Measurements from ENCODE around the gene ADORA2B. TPM values are rescaled to one million over a fixed set of nuclear protein-coding genes. Genes with fewer than 3 reads are reported as not detected.

ADORA2B gene
- polyA plus RNA-seq, 1 of the 3 experiments (the other 2 are of a cell fraction): 12.6 TPM

GRCh38 chr17:15999141-15999973, 54.4 kb downstream of the ADORA2B start, which contains the start of the genes TTC19 and ZSWIM7:
Gene TTC19, plus strand, starts transcription at chr17:15999824. Its CDS starts 25 bp downstream, at chr17:15999849.
Gene ZSWIM7, minus strand, starts transcription at chr17:15999704. Its CDS starts 110 bp downstream, at chr17:15999594.
- peaks cover 57% of the 10 kb centered on the region for H3K79me2 ChIP-seq (ENCODE audit: insufficient read depth)
- POLR2A ChIA-PET: interaction anchor here (0.6 to 1.4 kb wide), 6 partner anchors 10 to 216 kb away, joined by 3 to 4 read pairs (median 3); partner anchors contain the start of genes ADORA2B and NCOR1
- no peak for TF ChIP-seq EZH2phosphoT487 (IDR thresholded peaks at IDR 0.05; ENCODE audit: borderline replicate concordance, low read depth)
- no peak for TF ChIP-seq FOXM1 (IDR thresholded peaks at IDR 0.05; ENCODE audit: low read depth)
- no peak for TF ChIP-seq CHD2 (IDR thresholded peaks at IDR 0.05; ENCODE audit: low read length, partially characterized antibody)
- TF ChIP-seq SIN3A (IDR thresholded peaks at IDR 0.05; ENCODE audit: borderline replicate concordance, low read depth, low read length): peak; percentile 70; the same call in 1 of the 2 replicates
- TF ChIP-seq TEAD4 (IDR thresholded peaks at IDR 0.05; ENCODE audit: borderline replicate concordance, insufficient read depth): no peak
- peak; percentile 89 for TF ChIP-seq POLR2AphosphoS5 (IDR thresholded peaks at IDR 0.05; ENCODE audit: low read depth, low read length)
- no peak for TF ChIP-seq EP300 (IDR thresholded peaks at IDR 0.05; ENCODE audit: borderline replicate concordance in 1 of 2, low read depth in 1 of 2, low read length in 1 of 2)
- TF ChIP-seq USF2 (IDR thresholded peaks at IDR 0.05; ENCODE audit: borderline replicate concordance, low read depth, low read length): no peak
- TF ChIP-seq MAX (IDR thresholded peaks at IDR 0.05; ENCODE audit: low read depth): peak; percentile 76
- TF ChIP-seq CTCF (IDR thresholded peaks at IDR 0.05): no peak
- TF ChIP-seq TAF1 (IDR thresholded peaks at IDR 0.05; ENCODE audit: borderline replicate concordance, low read depth, low read length): peak; percentile 99
- peak; percentile 32; the same call in 1 of the 2 replicates for TF ChIP-seq PBX3 (IDR thresholded peaks at IDR 0.05)
- no peak for TF ChIP-seq TCF12 (IDR thresholded peaks at IDR 0.05)
- TF ChIP-seq RFX5 (IDR thresholded peaks at IDR 0.05; ENCODE audit: low read length): no peak; the same call in 1 of the 2 replicates
- no peak for TF ChIP-seq GATA2 (CRISPR knock-in tag; IDR thresholded peaks at IDR 0.05)
- 0 out of 2 replicates have a peak, but pooled peaks have one; percentile 7 for TF ChIP-seq IRF3 (IDR thresholded peaks at IDR 0.05; ENCODE audit: low read depth, low read length)
- peak; percentile 84 for TF ChIP-seq YY1 (IDR thresholded peaks at IDR 0.05; ENCODE audit: low read depth)
- TF ChIP-seq ZBTB33 (IDR thresholded peaks at IDR 0.05; ENCODE audit: borderline replicate concordance, low read depth): peak; percentile 22; the same call in 1 of the 2 replicates
- no peak for TF ChIP-seq ELF1 (IDR thresholded peaks at IDR 0.05)
- TF ChIP-seq JUND (IDR thresholded peaks at IDR 0.05): no peak
- peak; percentile 86; the same call in 1 of the 2 replicates for TF ChIP-seq MXI1 (IDR thresholded peaks at IDR 0.05; ENCODE audit: low read depth, low read length)
- no peak for TF ChIP-seq RAD21 (IDR thresholded peaks at IDR 0.05; ENCODE audit: low read length)

More at GRCh38 chr17:15999141-15999973, 54.4 kb downstream of the ADORA2B start, which contains the start of the genes TTC19 and ZSWIM7:
- CTCF ChIA-PET: interaction anchor here (0.6 to 6.1 kb wide), 9 partner anchors 14 to 217 kb away, joined by 3 to 42 read pairs (median 3); partner anchors contain the start of gene ADORA2B
- Histone ChIP-seq H3K9me3 (no peaks in the 10 kb centered on the region; the same call in 1 of the 2 replicates), H3K27ac (ENCODE audit: low read depth in 2 of 2, low read length in 1 of 2) (peak within 1 kb of the TSS; percentile 93 to 95), H3K9ac (peak within 1 kb of the TSS; percentile 90), H3K9me2 (no peaks in the 10 kb centered on the region), H3K4me2 (peak within 1 kb of the TSS; percentile 67), H3K27me3 (ENCODE audit: insufficient read depth) (no peaks in the 10 kb centered on the region), H2AFZ (ENCODE audit: low read depth) (peak within 1 kb of the TSS; percentile 99), H3K36me3 (replicated peaks in 1 of 2; ENCODE audit: control insufficient read depth in 1 of 2, insufficient read depth in 2 of 2, low read length in 1 of 2) (peaks cover 34 to 42% of the 10 kb centered on the region in 2 experiments), H3F3A (replicated peaks; ENCODE audit: insufficient read depth) (peaks cover 9% of the 10 kb centered on the region), H3K4me3 (ENCODE audit: low read depth in 2 of 2, low read length in 1 of 2) (peak within 1 kb of the TSS; percentile 82 to 91), H4K20me1 (ENCODE audit: insufficient read depth) (peaks cover 5% of the 10 kb centered on the region; the same call in 1 of the 2 replicates), H3K4me1 (ENCODE audit: control insufficient read depth in 1 of 2, insufficient read depth in 2 of 2, low read depth in 1 of 2, low read length in 1 of 2) (peaks cover 0 to 6% of the 10 kb centered on the region in 2 experiments; a peak in 2 of 4 replicates)
- WGBS (ENCODE audit: low lambda C conversion rate): 1% methylated on average over 47 of the region's 91 CpGs
- peak; percentile 99 for DNase-seq
